Progenitor cell of endocrine pancreas (in vitro differentiated cells): Measurements from ENCODE around the gene YY1. TPM values are rescaled to one million over a fixed set of nuclear protein-coding genes. Genes with fewer than 3 reads are reported as not detected.

Experiments used
- DNase-seq: peaks from one replicate; pipeline ENCODE4 v3.0.0; 2021; ENCODE audit warnings: low spot score; ENCODE audit not compliant: unreplicated experiment
- H3K27ac Mint-ChIP-seq: 2 replicates; pipeline ENCODE4 v1.8.0; 2021; ENCODE audit warnings: mild to moderate bottlenecking, moderate library complexity, mixed read lengths
- H3K27me3 Mint-ChIP-seq: 2 replicates; pipeline ENCODE4 v1.8.0; 2021; ENCODE audit warnings: mixed read lengths
- H3K36me3 Mint-ChIP-seq: 2 replicates; pipeline ENCODE4 v1.8.0; 2022; ENCODE audit warnings: mixed read lengths; ENCODE audit not compliant: insufficient read depth
- H3K4me1 Mint-ChIP-seq: 2 replicates; pipeline ENCODE4 v1.8.0; 2021; ENCODE audit warnings: low read depth, mixed read lengths
- H3K4me3 Mint-ChIP-seq: 2 replicates; pipeline ENCODE4 v1.8.0; 2021; ENCODE audit warnings: low read depth, mild to moderate bottlenecking, moderate library complexity, mixed read lengths
- H3K9me3 Mint-ChIP-seq: 2 replicates; pipeline ENCODE4 v1.8.0; 2021; ENCODE audit warnings: low read depth, mixed read lengths
- CTCF ChIP-seq: fragments of 200-600 bp; sonication (generic); IDR thresholded peaks from one replicate; pipeline ENCODE4 v1.5.0; 2021; ENCODE audit warnings: antibody characterized with exemption, mild to moderate bottlenecking; ENCODE audit not compliant: unreplicated experiment
- total RNA-seq: library from RNA; stranded (reverse); gene quantifications from 2 replicates; pipeline ENCODE4 v1.2.1, GENCODE V29; 2021

The YY1 gene
- total RNA-seq, 1 donor from 2014 or later, result 90.2 TPM

DNA sequence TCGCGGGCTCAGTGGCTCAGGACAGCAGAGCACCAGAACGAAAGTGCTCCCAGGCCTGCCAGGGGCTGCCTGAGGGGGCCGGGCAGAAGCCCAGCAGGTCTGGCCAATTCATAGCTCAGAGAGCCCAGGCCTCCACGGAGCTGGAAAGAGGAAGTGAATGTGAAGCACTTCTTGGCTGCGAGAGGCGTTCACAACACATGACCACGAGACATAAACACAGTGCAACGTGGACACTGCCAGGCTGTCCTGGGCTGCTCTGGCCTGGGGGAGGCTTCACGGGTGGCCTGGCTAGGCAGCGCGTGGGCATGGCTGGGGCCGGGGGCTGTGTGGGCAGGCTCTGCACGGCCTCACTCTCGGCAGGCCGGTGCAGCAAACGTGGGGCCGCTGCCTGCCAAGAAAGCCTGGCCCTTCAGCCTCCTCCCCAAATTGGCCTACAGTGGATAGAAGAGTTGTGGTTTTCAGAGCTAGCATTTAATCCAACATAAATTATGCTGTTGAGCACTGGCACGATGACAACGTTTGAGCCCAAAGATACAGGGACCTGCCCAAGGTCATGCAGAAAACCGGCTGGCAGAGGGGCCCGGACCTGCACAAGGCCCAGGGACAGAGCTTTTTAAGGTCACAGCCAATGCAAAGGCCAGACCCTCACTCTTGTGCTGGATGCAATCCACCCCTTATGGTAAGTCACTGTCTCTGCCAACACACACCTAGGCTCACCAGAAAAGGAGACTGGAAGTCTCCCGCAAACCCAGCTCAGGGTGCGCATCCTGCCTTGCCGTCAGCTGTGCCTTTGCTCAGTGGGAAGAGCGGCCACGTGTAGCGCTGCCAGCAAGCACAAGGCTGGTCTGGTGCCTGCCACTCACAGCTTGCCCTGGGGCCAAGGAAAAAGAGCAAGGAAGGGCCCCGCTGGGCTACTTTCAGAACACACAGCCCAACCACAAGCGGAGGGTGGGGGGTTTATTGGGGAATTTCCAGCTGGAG lies 58.7 kb downstream of the YY1 start:
- peaks cover 6% of the 10 kb centered on the region for H3K36me3 Mint-ChIP-seq

DNA sequence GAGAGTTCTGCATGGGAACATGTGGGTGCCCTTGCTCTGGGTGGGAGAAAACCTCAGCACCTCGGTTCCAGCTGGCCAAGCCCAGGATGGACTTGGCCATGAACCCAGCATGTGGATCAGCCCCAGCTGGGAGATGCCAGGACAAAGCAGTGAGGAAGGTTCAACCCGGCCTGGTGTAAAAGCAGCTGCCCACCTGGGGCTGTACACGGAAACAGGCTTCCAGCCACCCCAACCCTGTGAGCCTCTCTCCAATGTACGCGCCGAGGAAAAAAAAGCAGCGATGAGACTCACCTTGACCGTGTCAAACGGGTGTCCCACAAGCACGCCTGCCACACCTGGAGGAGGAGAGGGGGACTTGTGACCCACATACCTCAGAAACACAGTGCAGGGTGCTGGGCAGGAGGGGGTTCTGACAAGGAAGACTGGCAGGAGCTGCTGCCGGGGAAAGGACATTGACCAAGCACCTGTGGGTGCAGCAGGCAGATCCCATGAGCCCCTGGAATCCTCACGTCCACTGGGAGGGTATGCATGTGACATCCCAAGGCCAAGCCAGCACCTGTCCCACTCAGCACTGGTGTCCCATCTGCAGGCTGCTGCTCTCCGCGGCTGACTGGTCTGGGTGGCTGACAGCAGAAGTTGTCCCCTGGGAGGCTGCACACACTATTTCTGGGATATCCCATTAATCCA lies 59.8 kb downstream of the YY1 start:
- Mint-ChIP-seq H3K27ac (no peak overlapping the region), H3K4me1 (peaks cover 7% of the 10 kb centered on the region), H3K27me3 (no peaks in the 10 kb centered on the region), H3K36me3 (peaks cover 9% of the 10 kb centered on the region), H3K9me3 (no peaks in the 10 kb centered on the region), H3K4me3 (no peak overlapping the region)
- TF ChIP-seq CTCF, result no peak
- DNase-seq, result no peak

More for the DNA sequence above, 58.7 kb downstream of the YY1 start:
- Mint-ChIP-seq H3K4me3 (no peak overlapping the region), H3K27me3 (no peaks in the 10 kb centered on the region), H3K4me1 (peaks cover 1% of the 10 kb centered on the region), H3K27ac (peak overlapping the region; percentile 73), H3K9me3 (no peaks in the 10 kb centered on the region)
- TF ChIP-seq CTCF, result no peak
- no peak for DNase-seq

DNA sequence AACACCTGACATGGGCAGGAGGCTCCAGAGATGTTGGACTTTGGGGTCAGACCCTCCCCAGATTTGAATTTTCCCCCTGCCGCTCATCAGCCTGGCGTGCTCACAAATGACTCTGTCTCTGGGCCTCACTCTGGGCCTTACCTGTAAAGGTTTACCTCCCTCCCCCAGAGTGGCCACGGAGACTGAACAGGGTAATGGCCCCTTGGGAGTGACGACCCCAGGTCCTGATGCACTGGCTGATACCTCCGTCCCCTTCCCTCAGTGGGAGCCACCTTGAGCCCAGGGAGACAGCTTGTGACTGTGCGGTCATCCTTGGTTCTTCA lies 60.3 kb downstream of the YY1 start:
- no peak for DNase-seq
- H3K4me3 Mint-ChIP-seq, result no peak overlapping the region
- no peaks in the 10 kb centered on the region for H3K27me3 Mint-ChIP-seq
- H3K36me3 Mint-ChIP-seq, result peaks cover 9% of the 10 kb centered on the region
- TF ChIP-seq CTCF, result no peak
- H3K4me1 Mint-ChIP-seq, result peaks cover 7% of the 10 kb centered on the region
- no peaks in the 10 kb centered on the region for H3K9me3 Mint-ChIP-seq
- peak overlapping the region; percentile 90 for H3K27ac Mint-ChIP-seq

GRCh38 chr14:100302616-100303015 lies 63.7 kb downstream of the YY1 start:
- Mint-ChIP-seq H3K27me3 (no peaks in the 10 kb centered on the region), H3K36me3 (peaks cover 9% of the 10 kb centered on the region), H3K4me1 (peaks cover 15% of the 10 kb centered on the region), H3K27ac (peak overlapping the region; percentile 41), H3K4me3 (peak overlapping the region; percentile 19), H3K9me3 (no peaks in the 10 kb centered on the region)
- TF ChIP-seq CTCF, result no peak
- no peak for DNase-seq

DNA sequence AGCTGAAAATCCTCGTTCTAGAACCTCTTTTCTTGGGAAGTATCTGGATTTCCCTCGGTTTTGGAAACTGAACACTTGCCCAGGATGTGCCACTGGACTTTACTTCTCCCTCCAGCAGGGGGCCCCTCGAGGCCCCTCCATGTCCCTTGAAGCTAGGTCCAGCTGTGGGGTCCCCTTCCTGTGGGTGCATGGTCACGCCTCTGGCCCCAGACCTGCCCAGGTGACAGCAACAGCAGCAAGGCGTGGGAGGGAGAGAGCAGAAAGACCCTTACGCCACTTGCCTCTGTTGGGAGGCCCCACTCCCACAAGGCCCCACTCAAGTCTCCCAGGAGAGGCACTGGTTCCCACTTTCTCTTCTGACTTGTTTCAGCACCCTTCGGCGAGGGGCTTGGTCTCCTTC lies 64.2 kb downstream of the YY1 start:
- peaks cover 20% of the 10 kb centered on the region for H3K4me1 Mint-ChIP-seq
- peak overlapping the region; percentile 45 for H3K4me3 Mint-ChIP-seq
- TF ChIP-seq CTCF, result peak; percentile 65
- H3K27me3 Mint-ChIP-seq, result no peaks in the 10 kb centered on the region
- no peak for DNase-seq
- peaks cover 8% of the 10 kb centered on the region for H3K36me3 Mint-ChIP-seq
- H3K27ac Mint-ChIP-seq, result peak overlapping the region; percentile 41
- no peaks in the 10 kb centered on the region for H3K9me3 Mint-ChIP-seq
